Thoracic aorta (tissue), 2 donors: ENCODE data around the gene CBL. TPM values are rescaled to one million over a fixed set of nuclear protein-coding genes. Genes with fewer than 3 reads are reported as not detected.

ENCODE experiments used
- ATAC-seq: fragments of 150-250 bp; one replicate; pipeline ENCODE4 v1.8.0; 2017; ENCODE audit warnings: low read depth; ENCODE audit not compliant: insufficient number of reproducible peaks, low FRiP score
- DNase-seq: peaks from one replicate; pipeline ENCODE4 v3.0.0-alpha.2; 2020; ENCODE audit warnings: low spot score
- H3K27ac ChIP-seq, 2 donors: fragments of 200-600 bp; sonication (generic); 1 replicate in 1 of 2; 2 replicates in 1 of 2; pipeline ENCODE4 v1.5.1; 2016; ENCODE audit warnings: mild to moderate bottlenecking in 2 of 2, moderate library complexity in 2 of 2
- H3K27me3 ChIP-seq: fragments of 200-600 bp; sonication (generic); replicated peaks from 2 replicates; pipeline ENCODE4 v1.6.0; 2016; ENCODE audit warnings: mild to moderate bottlenecking; ENCODE audit not compliant: insufficient read depth
- H3K36me3 ChIP-seq: fragments of 200-600 bp; sonication (generic); one replicate; pipeline ENCODE4 v1.5.1; 2016
- H3K4me1 ChIP-seq, 2 donors: fragments of 200-600 bp; sonication (generic); 1 replicate in 1 of 2; 2 replicates in 1 of 2; pipeline versions ENCODE4 v1.5.1 to v1.6.0; 2016; ENCODE audit warnings: low read depth in 2 of 2, mild to moderate bottlenecking in 1 of 2; ENCODE audit not compliant: control insufficient read depth in 1 of 2
- H3K4me3 ChIP-seq: fragments of 200-600 bp; sonication (generic); 2 replicates; pipeline ENCODE4 v1.5.1; 2016; ENCODE audit warnings: mild to moderate bottlenecking
- H3K9me3 ChIP-seq: fragments of 200-600 bp; sonication (generic); 2 replicates; pipeline ENCODE4 v1.5.1; 2016
- total RNA-seq, 2 donors: library from RNA; depleted of rRNA; stranded (reverse); fragments of >200 nt; gene quantifications; one replicate each; pipeline versions ENCODE4 v1.1.0 to v1.2.3, GENCODE V29; 2016
- TF ChIP-seq, protein P1 (sequence below): fragments of 200-600 bp; sonication (generic); IDR thresholded peaks from one replicate; pipeline ENCODE4 v1.5.1; 2019; ENCODE audit warnings: antibody characterized with exemption

Gene CBL
- total RNA-seq, 2 donors from 2014 or later, result 21.0 to 23.2 TPM

DNA sequence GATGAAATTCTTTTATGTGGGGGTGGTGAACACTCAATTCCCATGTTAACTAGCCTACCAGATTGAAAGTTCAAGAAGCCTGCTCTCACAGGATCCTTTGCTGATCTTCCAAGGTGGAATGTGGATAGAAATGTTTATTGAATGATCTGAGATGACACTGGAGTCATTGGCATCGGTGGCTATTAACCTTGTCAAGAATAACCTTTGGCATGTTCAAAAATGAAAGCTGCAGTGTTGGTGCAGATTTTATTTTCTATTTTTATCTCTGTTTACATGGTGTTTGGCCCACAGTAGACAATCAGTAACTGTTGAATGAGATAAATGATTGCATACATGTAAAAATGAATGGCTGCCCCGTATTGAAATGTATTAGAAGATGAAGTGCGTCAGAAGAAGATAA lies 91.8 kb downstream of the CBL start:
- Histone ChIP-seq H3K4me1 (peaks cover 4 to 32% of the 10 kb centered on the region in 2 donors), H3K4me3 (no peak overlapping the region), H3K36me3 (peaks cover 11% of the 10 kb centered on the region), H3K9me3 (no peaks in the 10 kb centered on the region), H3K27me3 (no peaks in the 10 kb centered on the region), H3K27ac (peak overlapping the region in 1 of 2 donors; percentile 41)
- ATAC-seq, result no peak
- TF ChIP-seq, protein P1, sequence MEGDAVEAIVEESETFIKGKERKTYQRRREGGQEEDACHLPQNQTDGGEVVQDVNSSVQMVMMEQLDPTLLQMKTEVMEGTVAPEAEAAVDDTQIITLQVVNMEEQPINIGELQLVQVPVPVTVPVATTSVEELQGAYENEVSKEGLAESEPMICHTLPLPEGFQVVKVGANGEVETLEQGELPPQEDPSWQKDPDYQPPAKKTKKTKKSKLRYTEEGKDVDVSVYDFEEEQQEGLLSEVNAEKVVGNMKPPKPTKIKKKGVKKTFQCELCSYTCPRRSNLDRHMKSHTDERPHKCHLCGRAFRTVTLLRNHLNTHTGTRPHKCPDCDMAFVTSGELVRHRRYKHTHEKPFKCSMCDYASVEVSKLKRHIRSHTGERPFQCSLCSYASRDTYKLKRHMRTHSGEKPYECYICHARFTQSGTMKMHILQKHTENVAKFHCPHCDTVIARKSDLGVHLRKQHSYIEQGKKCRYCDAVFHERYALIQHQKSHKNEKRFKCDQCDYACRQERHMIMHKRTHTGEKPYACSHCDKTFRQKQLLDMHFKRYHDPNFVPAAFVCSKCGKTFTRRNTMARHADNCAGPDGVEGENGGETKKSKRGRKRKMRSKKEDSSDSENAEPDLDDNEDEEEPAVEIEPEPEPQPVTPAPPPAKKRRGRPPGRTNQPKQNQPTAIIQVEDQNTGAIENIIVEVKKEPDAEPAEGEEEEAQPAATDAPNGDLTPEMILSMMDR, result no peak
- DNase-seq, result no peak

DNA sequence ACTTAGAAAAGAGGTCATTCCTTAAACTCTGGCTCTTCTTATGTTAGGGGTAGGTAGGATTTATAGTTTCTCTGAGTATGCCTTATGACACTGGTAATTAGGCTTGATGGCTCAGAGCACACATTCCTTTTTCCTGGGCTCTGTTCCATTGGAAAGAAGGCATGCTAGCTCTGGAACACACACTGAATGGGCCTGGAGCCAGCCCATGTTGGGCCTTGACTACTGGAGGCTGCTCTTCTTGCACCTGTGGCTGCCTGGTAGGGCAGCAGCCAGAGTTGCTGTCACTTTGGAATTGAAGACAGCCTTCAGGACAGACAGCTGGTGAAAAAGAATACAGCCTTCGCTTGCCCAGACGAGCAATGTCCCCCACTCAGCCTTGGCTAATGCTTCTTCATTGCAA lies 92.6 kb downstream of the CBL start:
- H3K9me3 ChIP-seq, result no peaks in the 10 kb centered on the region
- TF ChIP-seq, protein P1, result no peak
- no peak for ATAC-seq
- H3K27ac ChIP-seq, result peak overlapping the region in 1 of 2 donors; percentile 41
- no peaks in the 10 kb centered on the region for H3K27me3 ChIP-seq
- DNase-seq, result no peak
- no peak overlapping the region for H3K4me3 ChIP-seq
- H3K4me1 ChIP-seq, result peaks cover 4 to 32% of the 10 kb centered on the region in 2 donors
- H3K36me3 ChIP-seq, result peaks cover 11% of the 10 kb centered on the region

DNA sequence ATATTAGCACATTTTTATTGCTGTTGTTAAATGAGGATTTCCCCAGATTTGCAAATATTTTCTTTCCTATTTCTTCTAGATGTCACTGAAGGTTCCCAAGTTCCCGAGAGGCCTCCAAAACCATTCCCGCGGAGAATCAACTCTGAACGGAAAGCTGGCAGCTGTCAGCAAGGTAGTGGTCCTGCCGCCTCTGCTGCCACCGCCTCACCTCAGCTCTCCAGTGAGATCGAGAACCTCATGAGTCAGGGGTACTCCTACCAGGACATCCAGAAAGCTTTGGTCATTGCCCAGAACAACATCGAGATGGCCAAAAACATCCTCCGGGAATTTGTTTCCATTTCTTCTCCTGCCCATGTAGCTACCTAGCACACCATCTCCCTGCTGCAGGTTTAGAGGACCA lies 93.3 kb downstream of the CBL start:
- Histone ChIP-seq H3K9me3 (no peaks in the 10 kb centered on the region), H3K27ac (no peak overlapping the region), H3K4me1 (peaks cover 4 to 32% of the 10 kb centered on the region in 2 donors), H3K4me3 (no peak overlapping the region), H3K27me3 (no peaks in the 10 kb centered on the region), H3K36me3 (peaks cover 11% of the 10 kb centered on the region)
- TF ChIP-seq, protein P1, result no peak
- DNase-seq (no peak), ATAC-seq (no peak)

DNA sequence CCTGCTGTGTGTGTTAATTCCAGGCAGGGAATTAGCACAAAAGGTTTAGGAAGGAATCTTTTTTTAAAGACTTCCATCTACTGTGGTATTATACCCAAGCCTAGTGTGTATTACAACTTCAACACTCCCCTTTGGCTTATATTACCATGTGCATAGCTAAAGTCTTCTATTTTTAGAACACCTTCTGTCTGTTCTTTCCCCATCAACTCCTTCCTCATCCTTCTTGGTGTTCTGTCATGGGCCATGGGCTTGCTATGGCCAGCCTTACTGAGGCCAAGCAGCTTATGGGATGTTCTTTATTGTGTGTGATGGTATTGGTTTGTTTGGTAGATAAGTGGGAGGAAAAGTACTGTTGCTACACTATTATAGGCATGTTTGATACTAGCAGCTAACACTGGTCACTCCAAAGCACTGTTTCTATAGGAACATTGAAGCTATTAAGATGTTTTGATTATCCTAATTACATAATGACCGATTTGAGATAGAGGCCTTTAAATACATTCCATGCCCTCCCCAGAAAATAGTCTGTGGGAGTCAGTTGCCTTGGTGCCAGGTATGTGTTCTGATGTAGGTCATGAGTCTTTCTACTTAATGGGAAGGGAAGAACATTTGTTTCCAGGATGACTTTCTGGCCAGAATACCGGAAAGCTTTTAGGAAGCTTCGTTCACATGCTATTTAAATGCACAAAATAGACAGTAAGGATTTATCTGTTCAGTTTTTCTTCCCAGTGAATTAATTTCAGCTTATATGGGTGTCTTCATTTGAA lies 94.2 kb downstream of the CBL start:
- no peak for ATAC-seq
- no peak overlapping the region for H3K4me3 ChIP-seq
- peaks cover 4 to 39% of the 10 kb centered on the region in 2 donors for H3K4me1 ChIP-seq
- TF ChIP-seq, protein P1, result no peak
- no peak for DNase-seq
- H3K27me3 ChIP-seq, result no peaks in the 10 kb centered on the region
- peaks cover 11% of the 10 kb centered on the region for H3K36me3 ChIP-seq
- H3K9me3 ChIP-seq, result no peaks in the 10 kb centered on the region
- H3K27ac ChIP-seq, result no peak overlapping the region

DNA sequence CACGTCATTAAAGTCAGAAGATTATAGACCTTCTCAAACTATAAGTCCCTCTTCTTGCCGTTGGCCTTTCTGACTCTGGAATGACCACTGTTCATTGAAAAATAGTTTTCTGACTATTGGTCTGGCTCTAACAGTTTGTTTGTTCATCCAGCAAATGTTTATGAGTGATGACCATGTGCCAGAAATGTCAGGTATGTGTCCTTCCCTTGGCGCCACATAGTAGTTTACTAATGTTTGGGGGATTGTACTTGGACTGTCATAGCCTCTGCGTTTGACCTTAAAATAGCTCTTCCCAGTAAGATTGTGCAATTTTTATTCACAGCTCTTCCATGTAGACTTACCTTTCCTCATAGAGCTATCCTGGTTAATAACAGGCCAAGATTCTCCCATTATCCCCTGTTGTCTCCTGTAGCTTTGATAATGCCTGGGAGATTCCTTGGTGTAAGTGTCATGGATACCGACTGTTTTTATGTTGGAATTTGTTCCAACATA lies 97.1 kb downstream of the CBL start:
- DNase-seq, result no peak
- Histone ChIP-seq H3K36me3 (peaks cover 6% of the 10 kb centered on the region), H3K4me1 (peaks cover 28 to 56% of the 10 kb centered on the region in 2 donors), H3K27me3 (no peaks in the 10 kb centered on the region), H3K9me3 (no peaks in the 10 kb centered on the region), H3K4me3 (no peak overlapping the region), H3K27ac (no peak overlapping the region)
- TF ChIP-seq, protein P1, result no peak
- ATAC-seq, result no peak
